AG10803 (cell line): ENCODE measurements around the gene UTP14A.

Experiments used
- DNase-seq: peaks from one replicate; pipeline ENCODE4 v3.0.0; 2010; ENCODE audit warnings: low read depth
- H3K4me3 ChIP-seq: 2 replicates; pipeline ENCODE4 v1.5.1; 2011; ENCODE audit warnings: mild to moderate bottlenecking, low read length, control low read depth
- CTCF ChIP-seq: conservative IDR thresholded peaks from 2 replicates; pipeline ENCODE4 v1.5.1; 2011; ENCODE audit warnings: mild to moderate bottlenecking, low read length, control low read depth, inconsistent platforms

UTP14A gene

GRCh38 chrX:129965166-129965565 is 59.2 kb downstream of the UTP14A start:
- H3K4me3 ChIP-seq: no peak overlapping the region
- no peak for DNase-seq
- TF ChIP-seq CTCF: no peak

DNA sequence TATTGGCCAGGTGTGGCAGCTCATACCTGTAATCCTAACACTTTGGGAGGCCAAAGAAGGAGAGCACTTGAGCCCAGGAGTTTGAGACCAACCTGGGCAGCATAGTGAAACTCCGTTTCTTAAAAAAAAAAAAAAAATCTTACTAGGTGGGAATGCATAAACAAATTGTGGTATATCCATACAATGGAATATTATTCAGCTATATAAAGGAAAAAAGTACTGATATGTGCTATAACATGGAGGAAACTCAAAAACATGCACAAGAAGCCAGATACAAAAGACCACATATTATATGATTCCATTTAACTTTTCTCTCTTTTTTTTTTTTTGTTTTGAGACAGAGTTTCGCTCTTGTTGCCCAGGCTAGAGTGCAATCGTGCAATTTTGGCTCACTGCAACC is 63.0 kb downstream of the UTP14A start:
- TF ChIP-seq CTCF: no peak
- no peak overlapping the region for H3K4me3 ChIP-seq
- DNase-seq: no peak

- DNase-seq: no peak
- no peak overlapping the region for H3K4me3 ChIP-seq
- no peak for TF ChIP-seq CTCF
Measured at GRCh38 chrX:129976441-129976840, 70.5 kb downstream of the UTP14A start.
